ENCODE data around the gene RFX7.

The RFX7 gene

GRCh38 chr15:56049577-56049976, 194.1 kb downstream of the RFX7 start:
- no peak for DNase-seq (ENCODE audit: low read depth in 2 of 2, low spot score in 1 of 2)

GRCh38 chr15:56047354-56047753, 196.3 kb downstream of the RFX7 start:
- DNase-seq (ENCODE audit: low read depth in 2 of 2, low spot score in 1 of 2), result no peak

- no peak for DNase-seq (ENCODE audit: low read depth in 2 of 2, low spot score in 1 of 2)
Measured at GRCh38 chr15:56045068-56045748, 198.5 kb downstream of the RFX7 start.

GRCh38 chr15:56042982-56043980, 200.4 kb downstream of the RFX7 start:
- no peak for DNase-seq (ENCODE audit: low read depth in 2 of 2, low spot score in 1 of 2)

GRCh38 chr15:56042498-56042897, 201.2 kb downstream of the RFX7 start:
- DNase-seq (ENCODE audit: low read depth in 2 of 2, low spot score in 1 of 2), result no peak

GRCh38 chr15:56042031-56042430, 201.6 kb downstream of the RFX7 start:
- no peak for DNase-seq (ENCODE audit: low read depth in 2 of 2, low spot score in 1 of 2)

GRCh38 chr15:56040081-56041035, 203.3 kb downstream of the RFX7 start:
- DNase-seq (ENCODE audit: low read depth in 2 of 2, low spot score in 1 of 2), result no peak

GRCh38 chr15:56038707-56039106, 205.0 kb downstream of the RFX7 start:
- DNase-seq (ENCODE audit: low read depth in 2 of 2, low spot score in 1 of 2), result no peak

- no peak for DNase-seq (ENCODE audit: low read depth in 2 of 2, low spot score in 1 of 2)
Measured at GRCh38 chr15:56038015-56038414, 205.7 kb downstream of the RFX7 start.
